ENCODE data around the gene SEMA4D.
A peak's percentile ranks its signal among the peaks of the same experiment; 100 is the strongest.

Gene SEMA4D

DNA sequence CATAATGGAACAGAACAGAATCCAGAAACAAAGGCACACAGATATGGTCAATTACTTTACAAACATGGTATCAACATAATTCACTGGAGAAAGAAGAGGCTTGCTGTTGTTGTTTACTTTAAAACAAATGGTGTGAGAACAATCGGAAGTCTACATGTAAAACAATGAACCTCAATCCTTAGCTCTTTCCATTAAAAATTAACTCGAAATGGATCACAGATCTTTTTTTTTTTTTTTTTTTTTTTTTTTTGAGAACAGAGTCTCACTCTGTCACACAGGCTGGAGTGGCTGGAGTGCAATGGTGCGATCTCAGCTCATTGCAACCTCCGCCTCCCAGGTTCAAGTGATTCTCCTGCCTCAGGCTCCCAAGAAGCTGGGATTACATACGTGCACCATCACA lies 9.8 kb downstream of the SEMA4D start:
- no peaks in the 10 kb centered on the region for H3K9me3 Mint-ChIP-seq
- H3K36me3 Mint-ChIP-seq (ENCODE audit: low read depth): peaks cover 27% of the 10 kb centered on the region
- no peak overlapping the region for H3K4me3 Mint-ChIP-seq
- no peaks in the 10 kb centered on the region for H3K27me3 Mint-ChIP-seq (ENCODE audit: low read depth, poor library complexity)
- TF ChIP-seq, protein P1, sequence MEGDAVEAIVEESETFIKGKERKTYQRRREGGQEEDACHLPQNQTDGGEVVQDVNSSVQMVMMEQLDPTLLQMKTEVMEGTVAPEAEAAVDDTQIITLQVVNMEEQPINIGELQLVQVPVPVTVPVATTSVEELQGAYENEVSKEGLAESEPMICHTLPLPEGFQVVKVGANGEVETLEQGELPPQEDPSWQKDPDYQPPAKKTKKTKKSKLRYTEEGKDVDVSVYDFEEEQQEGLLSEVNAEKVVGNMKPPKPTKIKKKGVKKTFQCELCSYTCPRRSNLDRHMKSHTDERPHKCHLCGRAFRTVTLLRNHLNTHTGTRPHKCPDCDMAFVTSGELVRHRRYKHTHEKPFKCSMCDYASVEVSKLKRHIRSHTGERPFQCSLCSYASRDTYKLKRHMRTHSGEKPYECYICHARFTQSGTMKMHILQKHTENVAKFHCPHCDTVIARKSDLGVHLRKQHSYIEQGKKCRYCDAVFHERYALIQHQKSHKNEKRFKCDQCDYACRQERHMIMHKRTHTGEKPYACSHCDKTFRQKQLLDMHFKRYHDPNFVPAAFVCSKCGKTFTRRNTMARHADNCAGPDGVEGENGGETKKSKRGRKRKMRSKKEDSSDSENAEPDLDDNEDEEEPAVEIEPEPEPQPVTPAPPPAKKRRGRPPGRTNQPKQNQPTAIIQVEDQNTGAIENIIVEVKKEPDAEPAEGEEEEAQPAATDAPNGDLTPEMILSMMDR (IDR thresholded peaks at IDR 0.05): no peak
- peaks cover 37% of the 10 kb centered on the region for H3K4me1 Mint-ChIP-seq
- DNase-seq: no peak
- no peak overlapping the region for H3K27ac Mint-ChIP-seq

DNA sequence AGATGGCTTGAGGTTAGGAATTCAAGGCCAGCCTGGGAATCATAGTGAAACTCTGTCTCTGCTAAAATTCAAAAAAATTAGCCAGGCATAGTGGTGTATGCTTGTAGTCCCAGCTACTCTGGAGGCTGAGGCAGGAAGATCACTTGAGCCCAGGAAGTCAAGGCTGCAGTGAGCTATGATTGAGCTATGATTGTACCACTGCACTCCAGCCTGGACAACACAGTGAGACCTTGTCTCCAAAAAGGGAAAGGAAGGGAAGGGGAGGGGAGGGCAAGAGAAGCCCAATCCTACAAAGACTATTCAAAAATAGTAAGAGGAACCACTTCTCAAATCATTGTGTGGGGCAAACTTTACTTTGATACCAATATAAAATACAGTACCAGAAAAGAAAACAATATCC lies 11.2 kb downstream of the SEMA4D start:
- H3K4me3 Mint-ChIP-seq: no peak overlapping the region
- no peak overlapping the region for H3K27ac Mint-ChIP-seq
- no peak for DNase-seq
- H3K36me3 Mint-ChIP-seq (ENCODE audit: low read depth): peaks cover 27% of the 10 kb centered on the region
- no peaks in the 10 kb centered on the region for H3K9me3 Mint-ChIP-seq
- H3K4me1 Mint-ChIP-seq: peaks cover 38% of the 10 kb centered on the region
- H3K27me3 Mint-ChIP-seq (ENCODE audit: low read depth, poor library complexity): no peaks in the 10 kb centered on the region
- TF ChIP-seq, protein P1 (IDR thresholded peaks at IDR 0.05): no peak

DNA sequence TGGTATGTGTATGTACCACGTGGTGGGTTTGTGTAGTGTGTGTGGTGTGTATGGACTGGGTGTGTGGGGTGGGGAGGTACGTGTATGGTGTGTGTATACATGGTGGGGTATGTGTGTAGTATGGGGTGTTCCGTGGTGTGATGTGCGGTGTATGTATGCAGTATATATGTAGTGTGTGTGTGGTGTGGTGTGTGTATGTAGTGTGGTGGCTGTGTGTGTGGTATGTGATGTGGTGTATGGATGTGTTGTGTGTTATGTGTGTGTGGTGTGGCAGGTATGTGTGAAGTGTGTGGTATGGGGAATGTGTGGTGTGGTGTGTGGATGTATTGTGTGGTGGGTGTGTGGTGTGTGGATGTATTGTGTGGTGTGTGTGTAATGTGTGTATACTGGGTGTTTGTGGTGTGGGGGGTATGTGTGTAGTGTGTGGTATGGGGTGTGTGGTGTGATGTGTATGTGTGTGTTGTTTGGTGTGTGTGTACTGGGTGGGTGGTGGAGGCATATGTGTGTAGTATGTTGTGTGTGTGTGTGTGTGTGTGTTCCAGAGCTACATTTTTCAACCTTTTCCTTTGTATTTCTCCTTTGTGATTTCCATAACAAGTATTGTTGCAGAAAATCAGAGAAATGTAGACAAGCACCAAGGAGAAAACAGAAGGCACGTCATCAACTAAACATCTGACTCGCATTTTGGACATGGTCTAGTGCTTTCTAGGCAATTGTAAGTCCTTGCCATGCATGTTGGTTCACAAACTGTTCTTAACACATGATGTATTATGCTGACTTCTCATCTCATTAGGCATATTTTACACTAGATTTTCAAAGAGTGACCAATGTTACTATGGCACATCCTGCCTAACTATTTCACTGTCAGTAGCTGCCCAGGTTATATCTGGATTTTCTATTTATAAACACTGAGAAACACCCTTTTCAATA lies 13.2 kb downstream of the SEMA4D start:
- Mint-ChIP-seq H3K27ac (no peak overlapping the region), H3K9me3 (no peaks in the 10 kb centered on the region), H3K4me3 (no peak overlapping the region), H3K4me1 (peaks cover 43% of the 10 kb centered on the region), H3K27me3 (ENCODE audit: low read depth, poor library complexity) (no peaks in the 10 kb centered on the region), H3K36me3 (ENCODE audit: low read depth) (peaks cover 33% of the 10 kb centered on the region)
- TF ChIP-seq, protein P1 (IDR thresholded peaks at IDR 0.05): no peak
- DNase-seq: no peak

DNA sequence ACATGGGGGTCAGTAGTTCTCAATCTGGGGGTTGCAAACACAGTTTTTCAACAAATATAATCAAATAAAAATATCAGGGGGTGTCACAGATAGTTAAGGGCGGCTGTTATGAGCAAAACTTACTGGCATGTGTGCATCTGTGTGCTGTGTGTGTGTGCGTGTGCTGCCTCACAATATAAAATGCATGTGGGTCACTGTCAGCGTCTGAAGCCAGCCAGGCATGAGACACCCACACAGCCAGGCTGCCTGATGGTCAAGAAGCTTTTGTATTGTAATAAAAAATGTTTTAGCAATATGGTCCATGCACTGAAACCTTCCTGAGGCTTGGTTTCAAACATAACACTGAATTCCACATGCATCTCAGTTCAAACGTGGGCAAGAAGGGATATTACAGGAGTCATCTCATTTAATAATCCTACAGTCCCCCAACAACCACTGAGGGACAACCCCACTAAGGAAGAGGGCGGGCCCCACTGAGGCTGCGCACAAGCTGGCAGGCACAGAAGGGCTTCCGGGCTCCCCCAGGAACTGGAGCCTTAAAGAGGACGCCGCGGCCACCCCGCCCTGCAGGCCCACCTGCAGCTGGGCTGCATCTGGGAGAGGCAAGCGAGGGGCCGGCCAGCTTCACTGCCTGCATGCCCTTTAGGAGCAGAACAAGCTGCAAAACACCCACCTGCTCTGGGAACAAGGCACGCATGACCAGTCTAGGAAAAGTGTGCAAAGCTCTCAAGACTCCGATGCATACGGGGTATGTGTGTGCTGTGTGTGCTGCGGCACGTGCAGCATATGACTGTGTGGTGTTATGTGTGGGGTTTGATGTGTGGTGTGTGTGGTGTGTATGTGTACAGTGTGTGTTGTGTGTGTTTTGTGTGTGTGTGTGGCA lies 14.1 kb downstream of the SEMA4D start:
- no peak overlapping the region for H3K27ac Mint-ChIP-seq
- no peaks in the 10 kb centered on the region for H3K27me3 Mint-ChIP-seq (ENCODE audit: low read depth, poor library complexity)
- H3K36me3 Mint-ChIP-seq (ENCODE audit: low read depth): peaks cover 34% of the 10 kb centered on the region
- H3K9me3 Mint-ChIP-seq: peaks cover 4% of the 10 kb centered on the region
- peaks cover 47% of the 10 kb centered on the region for H3K4me1 Mint-ChIP-seq
- no peak overlapping the region for H3K4me3 Mint-ChIP-seq
- TF ChIP-seq, protein P1 (IDR thresholded peaks at IDR 0.05): no peak
- DNase-seq: no peak

DNA sequence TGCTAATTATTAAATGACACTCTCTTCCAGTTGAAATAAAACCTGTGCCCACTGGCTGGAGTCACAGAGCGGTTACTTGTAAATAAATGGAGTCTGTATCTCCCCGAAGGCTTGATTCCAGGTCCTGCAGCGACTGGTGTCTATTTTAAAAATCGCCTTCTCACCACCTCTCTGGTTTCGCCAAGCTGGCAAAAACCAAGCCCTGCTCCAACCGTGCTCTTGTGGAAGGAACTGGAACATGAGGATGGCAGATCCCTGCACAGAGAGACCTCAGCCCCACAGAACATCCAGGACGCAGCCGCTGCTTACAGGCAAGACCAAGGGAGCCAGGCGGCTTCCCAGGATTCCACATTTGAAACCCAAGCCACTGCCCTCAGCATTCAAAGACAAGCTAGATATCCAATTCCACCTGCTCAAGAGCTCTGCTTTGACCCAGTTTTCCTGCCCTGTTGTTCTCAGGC lies 15.0 kb downstream of the SEMA4D start:
- Mint-ChIP-seq H3K36me3 (ENCODE audit: low read depth) (peaks cover 35% of the 10 kb centered on the region), H3K27me3 (ENCODE audit: low read depth, poor library complexity) (no peaks in the 10 kb centered on the region), H3K27ac (peak overlapping the region; percentile 86), H3K4me3 (no peak overlapping the region), H3K9me3 (peaks cover 4% of the 10 kb centered on the region), H3K4me1 (peaks cover 54% of the 10 kb centered on the region)
- no peak for DNase-seq
- TF ChIP-seq, protein P1 (IDR thresholded peaks at IDR 0.05): no peak

Data from nephron progenitor cell (in vitro differentiated cells).